GM21576 (cell line): ENCODE data around the gene METTL16.

ENCODE experiments used
- ATAC-seq: cut with Tn5 transposase; IDR thresholded peaks from one replicate; pipeline ENCODE4 v1.9.1; 2021; ENCODE audit warnings: mild to moderate bottlenecking, moderate library complexity; ENCODE audit not compliant: unreplicated experiment

Gene METTL16

DNA sequence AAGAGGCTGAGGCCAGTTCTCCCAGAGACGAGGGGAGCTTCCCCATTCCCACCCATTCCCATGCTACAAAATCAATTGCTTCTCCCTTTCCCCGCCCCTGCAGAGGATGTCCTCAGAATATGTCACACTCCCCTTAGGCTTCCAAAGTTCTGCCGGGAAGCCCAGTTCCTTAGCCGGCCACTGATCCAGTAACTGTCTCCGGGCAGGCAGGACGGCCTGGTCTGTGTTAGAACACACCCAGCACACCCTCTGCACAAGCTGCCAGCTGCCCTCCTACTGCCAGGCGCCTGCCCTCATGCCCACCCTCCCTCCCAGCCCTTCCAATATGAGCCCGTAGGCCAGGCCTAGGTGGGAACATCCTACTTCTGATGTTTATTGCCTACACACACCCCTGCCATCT lies 143.3 kb downstream of the METTL16 start:
- no peak for ATAC-seq

DNA sequence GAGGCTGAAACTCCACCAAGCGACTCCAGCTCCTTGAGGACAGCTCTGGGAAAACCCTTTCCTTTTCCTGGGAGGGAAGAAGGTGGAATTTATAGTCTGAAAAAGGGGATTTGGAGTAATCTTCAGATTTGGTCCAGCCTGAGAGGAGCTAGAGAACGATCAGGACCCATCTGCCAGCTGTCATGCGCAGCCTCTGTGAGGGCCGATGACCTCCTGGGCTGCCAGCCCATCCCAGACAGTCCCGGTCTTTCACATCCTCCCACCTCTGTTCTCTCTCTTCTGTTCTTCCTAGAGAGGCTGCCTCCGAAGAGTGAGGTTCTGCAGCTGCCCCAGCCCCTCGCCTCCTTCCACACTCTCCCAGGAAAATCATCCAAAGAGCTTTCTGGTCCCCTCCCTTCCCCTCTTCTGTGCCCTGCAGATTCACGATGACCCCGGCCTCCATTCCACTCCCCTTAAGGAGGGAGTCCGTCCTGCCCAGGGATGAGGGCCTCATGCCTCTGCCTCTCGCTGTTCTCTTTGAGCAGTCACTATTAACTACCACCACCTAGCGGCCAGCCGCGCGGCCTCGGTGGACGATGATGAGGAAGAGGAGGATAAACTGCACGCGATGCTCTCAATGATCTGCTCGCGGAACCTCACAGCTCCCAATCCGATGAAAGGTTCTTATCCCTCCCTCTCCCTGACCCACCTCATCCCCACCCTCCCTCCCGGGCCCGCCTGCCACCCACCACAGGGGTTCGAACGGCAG lies 144.8 kb downstream of the METTL16 start:
- ATAC-seq: no peak
